SU-DHL-6 (cell line): ENCODE data around the gene TNRC6B.

Source experiments
- CTCF ChIP-seq: fragments of 200-600 bp; sonication (generic); IDR thresholded peaks from one replicate; pipeline ENCODE4 v1.5.1; 2017; ENCODE audit warnings: antibody characterized with exemption, mild to moderate bottlenecking, low read length, moderate library complexity; ENCODE audit not compliant: insufficient read depth, poor library complexity, severe bottlenecking
- EZH2phosphoT487 ChIP-seq: fragments of 200-600 bp; sonication (generic), shearing (Covaris generic); conservative IDR thresholded peaks from 2 replicates; pipeline ENCODE4 v1.6.1; 2018; ENCODE audit warnings: mild to moderate bottlenecking, antibody characterized with exemption, low read length, moderate library complexity, mixed read lengths

- TF ChIP-seq EZH2phosphoT487 (no peak), CTCF (no peak)
Measured at GRCh38 chr22:40312050-40312449, 134.3 kb downstream of the TNRC6B start.
